ENCODE data around the gene RCSD1.
"Not testable (repeated sequence)": the region's sequence is repeated elsewhere in the genome, so short reads cannot be mapped to it uniquely, and the experiment has no call there.

The RCSD1 gene

GRCh38 chr1:167612587-167613385, 17.2 kb upstream of the RCSD1 start:
- peaks cover 9% of the 10 kb centered on the region for H3K36me3 Mint-ChIP-seq (ENCODE audit: low read depth)
- H3K4me1 Mint-ChIP-seq (ENCODE audit: low read depth) = peaks cover 39% of the 10 kb centered on the region
- no peaks in the 10 kb centered on the region for H3K27me3 Mint-ChIP-seq
- no peak overlapping the region for H3K27ac Mint-ChIP-seq
- peaks cover 5% of the 10 kb centered on the region for H3K9me3 Mint-ChIP-seq
- H3K4me3 Mint-ChIP-seq = no peak overlapping the region

- not testable (repeated sequence) for H3K27me3 Mint-ChIP-seq; H3K4me3 Mint-ChIP-seq; H3K36me3 Mint-ChIP-seq (ENCODE audit: low read depth); H3K9me3 Mint-ChIP-seq; H3K27ac Mint-ChIP-seq
- peaks cover 51% of the 10 kb centered on the region for H3K4me1 Mint-ChIP-seq (ENCODE audit: low read depth)
Measured at GRCh38 chr1:167613984-167614383, 16.0 kb upstream of the RCSD1 start.

GRCh38 chr1:167614851-167615250, 15.2 kb upstream of the RCSD1 start:
- Mint-ChIP-seq H3K4me3 (no peak overlapping the region), H3K27ac (no peak overlapping the region), H3K4me1 (ENCODE audit: low read depth) (peaks cover 55% of the 10 kb centered on the region), H3K9me3 (peaks cover 5% of the 10 kb centered on the region), H3K36me3 (ENCODE audit: low read depth) (peaks cover 9% of the 10 kb centered on the region), H3K27me3 (no peaks in the 10 kb centered on the region)

- Mint-ChIP-seq H3K27ac (peak overlapping the region; percentile 93), H3K9me3 (peaks cover 5% of the 10 kb centered on the region), H3K27me3 (no peaks in the 10 kb centered on the region), H3K4me1 (ENCODE audit: low read depth) (peaks cover 64% of the 10 kb centered on the region), H3K36me3 (ENCODE audit: low read depth) (peaks cover 9% of the 10 kb centered on the region), H3K4me3 (peak overlapping the region; percentile 77)
Measured at GRCh38 chr1:167616521-167616920, 13.5 kb upstream of the RCSD1 start.

GRCh38 chr1:167617153-167618147, 12.6 kb upstream of the RCSD1 start:
- H3K27me3 Mint-ChIP-seq = no peaks in the 10 kb centered on the region
- H3K4me1 Mint-ChIP-seq (ENCODE audit: low read depth) = peaks cover 65% of the 10 kb centered on the region
- peak overlapping the region; percentile 93 for H3K27ac Mint-ChIP-seq
- H3K36me3 Mint-ChIP-seq (ENCODE audit: low read depth) = peaks cover 9% of the 10 kb centered on the region
- peak overlapping the region; percentile 77 for H3K4me3 Mint-ChIP-seq
- peaks cover 5% of the 10 kb centered on the region for H3K9me3 Mint-ChIP-seq

GRCh38 chr1:167618366-167618765, 11.7 kb upstream of the RCSD1 start:
- H3K27ac Mint-ChIP-seq = peak overlapping the region; percentile 93
- no peaks in the 10 kb centered on the region for H3K27me3 Mint-ChIP-seq
- H3K4me3 Mint-ChIP-seq = peak overlapping the region; percentile 14
- H3K4me1 Mint-ChIP-seq (ENCODE audit: low read depth) = peaks cover 68% of the 10 kb centered on the region
- peaks cover 5% of the 10 kb centered on the region for H3K9me3 Mint-ChIP-seq
- H3K36me3 Mint-ChIP-seq (ENCODE audit: low read depth) = peaks cover 9% of the 10 kb centered on the region

- Mint-ChIP-seq H3K4me1 (ENCODE audit: low read depth) (peaks cover 68% of the 10 kb centered on the region), H3K9me3 (peaks cover 5% of the 10 kb centered on the region), H3K27ac (peak overlapping the region; percentile 39), H3K4me3 (peak overlapping the region; percentile 14), H3K27me3 (no peaks in the 10 kb centered on the region), H3K36me3 (ENCODE audit: low read depth) (peaks cover 9% of the 10 kb centered on the region)
Measured at GRCh38 chr1:167618789-167619188, 11.2 kb upstream of the RCSD1 start.

- peaks cover 67% of the 10 kb centered on the region for H3K4me1 Mint-ChIP-seq (ENCODE audit: low read depth)
- H3K27ac Mint-ChIP-seq = no peak overlapping the region
- H3K36me3 Mint-ChIP-seq (ENCODE audit: low read depth) = peaks cover 6% of the 10 kb centered on the region
- H3K9me3 Mint-ChIP-seq = peaks cover 5% of the 10 kb centered on the region
- H3K27me3 Mint-ChIP-seq = no peaks in the 10 kb centered on the region
- peak overlapping the region; percentile 0 for H3K4me3 Mint-ChIP-seq
Measured at GRCh38 chr1:167620002-167620401, 10.0 kb upstream of the RCSD1 start.

- Mint-ChIP-seq H3K27me3 (no peaks in the 10 kb centered on the region), H3K9me3 (peaks cover 6% of the 10 kb centered on the region), H3K4me1 (ENCODE audit: low read depth) (peaks cover 70% of the 10 kb centered on the region), H3K4me3 (no peak overlapping the region), H3K27ac (no peak overlapping the region), H3K36me3 (ENCODE audit: low read depth) (no peaks in the 10 kb centered on the region)
Measured at GRCh38 chr1:167621780-167622313, 8.2 kb upstream of the RCSD1 start.

GRCh38 chr1:167623951-167624350, 6.1 kb upstream of the RCSD1 start:
- no peak overlapping the region for H3K27ac Mint-ChIP-seq

GRCh38 chr1:167625040-167625823, 4.8 kb upstream of the RCSD1 start:
- H3K4me1 Mint-ChIP-seq (ENCODE audit: low read depth) = peaks cover 71% of the 10 kb centered on the region
- H3K27ac Mint-ChIP-seq = peak overlapping the region; percentile 68
- no peaks in the 10 kb centered on the region for H3K27me3 Mint-ChIP-seq
- no peak overlapping the region for H3K4me3 Mint-ChIP-seq
- H3K36me3 Mint-ChIP-seq (ENCODE audit: low read depth) = no peaks in the 10 kb centered on the region
- H3K9me3 Mint-ChIP-seq = peaks cover 6% of the 10 kb centered on the region

More at GRCh38 chr1:167623951-167624350, 6.1 kb upstream of the RCSD1 start:
- Mint-ChIP-seq H3K36me3 (ENCODE audit: low read depth) (no peaks in the 10 kb centered on the region), H3K9me3 (peaks cover 6% of the 10 kb centered on the region), H3K4me3 (no peak overlapping the region), H3K4me1 (ENCODE audit: low read depth) (peaks cover 70% of the 10 kb centered on the region), H3K27me3 (no peaks in the 10 kb centered on the region)

- peaks cover 61% of the 10 kb centered on the region for H3K4me1 Mint-ChIP-seq (ENCODE audit: low read depth)
- H3K27ac Mint-ChIP-seq = peak overlapping the region; percentile 99
- no peaks in the 10 kb centered on the region for H3K27me3 Mint-ChIP-seq
- H3K36me3 Mint-ChIP-seq (ENCODE audit: low read depth) = peaks cover 9% of the 10 kb centered on the region
- H3K9me3 Mint-ChIP-seq = peaks cover 6% of the 10 kb centered on the region
- H3K4me3 Mint-ChIP-seq = peak overlapping the region; percentile 88
Measured at GRCh38 chr1:167627615-167627864, 2.5 kb upstream of the RCSD1 start.

GRCh38 chr1:167627865-167628641, 2.0 kb upstream of the RCSD1 start:
- peaks cover 6% of the 10 kb centered on the region for H3K9me3 Mint-ChIP-seq
- H3K4me1 Mint-ChIP-seq (ENCODE audit: low read depth) = peaks cover 61% of the 10 kb centered on the region
- peak overlapping the region; percentile 99 for H3K27ac Mint-ChIP-seq
- peaks cover 14% of the 10 kb centered on the region for H3K36me3 Mint-ChIP-seq (ENCODE audit: low read depth)
- H3K4me3 Mint-ChIP-seq = peak overlapping the region; percentile 88
- no peaks in the 10 kb centered on the region for H3K27me3 Mint-ChIP-seq
